Measurements from ENCODE around the gene TULP4.
A peak's percentile ranks its signal among the peaks of the same experiment; 100 is the strongest.

Gene TULP4, protein sequence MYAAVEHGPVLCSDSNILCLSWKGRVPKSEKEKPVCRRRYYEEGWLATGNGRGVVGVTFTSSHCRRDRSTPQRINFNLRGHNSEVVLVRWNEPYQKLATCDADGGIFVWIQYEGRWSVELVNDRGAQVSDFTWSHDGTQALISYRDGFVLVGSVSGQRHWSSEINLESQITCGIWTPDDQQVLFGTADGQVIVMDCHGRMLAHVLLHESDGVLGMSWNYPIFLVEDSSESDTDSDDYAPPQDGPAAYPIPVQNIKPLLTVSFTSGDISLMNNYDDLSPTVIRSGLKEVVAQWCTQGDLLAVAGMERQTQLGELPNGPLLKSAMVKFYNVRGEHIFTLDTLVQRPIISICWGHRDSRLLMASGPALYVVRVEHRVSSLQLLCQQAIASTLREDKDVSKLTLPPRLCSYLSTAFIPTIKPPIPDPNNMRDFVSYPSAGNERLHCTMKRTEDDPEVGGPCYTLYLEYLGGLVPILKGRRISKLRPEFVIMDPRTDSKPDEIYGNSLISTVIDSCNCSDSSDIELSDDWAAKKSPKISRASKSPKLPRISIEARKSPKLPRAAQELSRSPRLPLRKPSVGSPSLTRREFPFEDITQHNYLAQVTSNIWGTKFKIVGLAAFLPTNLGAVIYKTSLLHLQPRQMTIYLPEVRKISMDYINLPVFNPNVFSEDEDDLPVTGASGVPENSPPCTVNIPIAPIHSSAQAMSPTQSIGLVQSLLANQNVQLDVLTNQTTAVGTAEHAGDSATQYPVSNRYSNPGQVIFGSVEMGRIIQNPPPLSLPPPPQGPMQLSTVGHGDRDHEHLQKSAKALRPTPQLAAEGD (N-terminal part only)

DNA sequence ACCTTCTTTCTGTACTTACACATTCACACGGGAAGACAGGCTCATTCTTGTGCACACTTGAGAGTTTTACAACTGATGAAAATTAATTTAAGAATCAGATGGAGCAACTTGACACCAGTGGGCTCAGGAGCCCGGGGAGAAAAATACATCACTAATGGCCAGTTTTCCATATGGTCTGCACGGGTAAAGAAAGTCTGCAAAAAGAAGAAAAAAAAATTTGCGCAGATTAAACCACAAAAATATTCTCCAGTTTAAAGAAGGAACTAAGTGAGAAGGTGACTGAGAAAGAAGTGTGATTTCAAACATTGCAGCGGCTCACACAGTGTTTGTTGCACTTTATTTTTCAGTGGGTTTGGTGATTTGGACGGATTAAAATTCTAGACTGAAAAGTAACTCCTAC is at the start of gene TULP4:
Gene TULP4 (plus strand): TSS at position 301 of the 400 bp plus-strand sequence. CDS start 1,552 bp downstream, outside the sequence.
- no peak for DNase-seq

DNA sequence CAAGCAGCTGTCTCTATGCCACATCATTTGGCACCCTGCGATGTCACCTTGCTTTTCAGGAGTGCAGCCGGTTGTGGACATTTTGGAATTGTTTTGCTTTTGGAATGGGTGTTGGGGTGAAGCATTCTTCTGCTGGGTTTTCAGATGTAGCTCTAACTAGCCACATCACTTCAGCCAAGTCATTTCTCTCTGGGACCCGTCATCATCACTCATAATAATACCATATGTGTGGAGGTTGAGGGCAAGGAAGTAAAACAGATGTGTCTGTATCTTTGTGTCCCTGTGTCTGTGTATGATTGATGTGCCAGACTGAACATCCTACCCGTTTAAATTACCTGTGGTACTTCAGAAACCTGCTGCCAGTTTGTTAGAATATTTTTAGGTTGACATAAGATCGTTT is 49.5 kb upstream of the TULP4 start:
- DNase-seq = no peak

DNA sequence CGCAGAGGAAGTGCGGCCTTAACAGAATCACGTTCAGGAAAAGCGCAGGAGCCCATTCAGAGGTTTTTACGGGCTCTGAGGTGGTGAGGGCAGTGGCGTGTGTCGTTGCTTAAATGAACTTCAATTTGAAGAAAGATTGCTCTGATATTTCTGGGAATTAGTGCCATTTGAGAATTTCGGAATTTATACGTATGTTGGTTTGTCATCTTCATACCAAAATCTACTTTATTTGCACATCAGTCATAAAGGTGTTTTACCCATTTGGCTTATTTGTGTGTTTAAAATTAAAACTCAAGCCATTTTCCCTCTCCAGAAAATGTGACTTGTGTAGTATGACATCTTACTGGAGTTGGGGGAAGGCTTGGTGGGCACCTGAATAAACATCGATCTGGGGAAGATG is 48.1 kb upstream of the TULP4 start:
- no peak for DNase-seq

DNA sequence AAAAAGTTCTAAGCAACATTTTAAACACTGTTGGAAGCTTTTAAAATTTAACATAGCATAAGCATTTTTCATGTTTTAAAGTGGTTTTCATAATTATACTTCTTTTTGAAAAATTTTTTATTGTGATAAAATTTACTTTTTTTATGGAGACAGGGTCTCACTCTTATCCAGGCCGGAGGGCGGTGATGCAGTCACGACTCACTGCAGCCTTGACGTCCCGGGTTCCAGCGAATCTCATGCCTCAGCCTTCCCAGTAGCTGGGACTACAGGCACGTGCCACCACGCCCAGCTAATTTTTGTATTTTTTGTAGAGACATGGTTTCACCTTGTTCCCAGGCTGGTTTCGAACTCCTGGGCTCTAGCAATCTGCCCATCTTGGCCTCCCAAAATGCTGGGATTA is 46.1 kb upstream of the TULP4 start:
- DNase-seq = no peak

DNA sequence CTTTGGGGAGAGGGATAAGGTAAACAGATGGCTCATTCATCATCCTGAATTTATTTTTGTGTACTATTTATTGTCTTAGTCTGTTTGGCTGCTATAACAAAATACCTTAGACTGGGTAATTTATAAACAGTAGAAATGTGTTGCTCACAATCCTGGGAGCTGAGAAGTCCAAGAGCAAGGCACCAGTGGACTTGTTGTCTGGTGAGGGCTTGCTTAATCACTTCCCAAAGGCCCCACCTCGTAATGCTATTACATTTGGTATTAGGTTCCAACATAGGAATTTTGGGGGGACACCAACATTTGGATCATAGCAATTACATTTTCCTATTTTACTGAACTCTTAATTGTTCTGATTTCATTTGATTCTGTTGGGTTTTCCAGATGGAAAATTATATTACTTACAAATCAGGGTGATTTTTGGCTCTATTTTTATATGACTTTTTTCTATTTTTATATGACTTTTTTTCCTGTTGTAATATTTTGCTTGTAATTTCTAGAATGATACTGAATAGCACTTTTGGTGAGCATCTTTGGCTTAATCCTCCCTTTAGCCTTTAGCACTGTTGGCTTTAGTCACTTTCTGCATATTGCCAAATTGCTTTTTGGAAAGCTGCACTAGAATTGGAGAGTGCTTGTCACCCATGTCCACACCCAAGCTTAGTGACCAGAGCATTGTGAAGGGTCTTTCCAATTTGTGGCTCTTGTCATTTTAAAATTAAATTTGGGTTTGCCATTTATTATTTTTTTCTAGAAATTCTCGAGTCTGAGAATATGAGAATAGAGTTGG is 43.7 kb upstream of the TULP4 start:
- DNase-seq = no peak

DNA sequence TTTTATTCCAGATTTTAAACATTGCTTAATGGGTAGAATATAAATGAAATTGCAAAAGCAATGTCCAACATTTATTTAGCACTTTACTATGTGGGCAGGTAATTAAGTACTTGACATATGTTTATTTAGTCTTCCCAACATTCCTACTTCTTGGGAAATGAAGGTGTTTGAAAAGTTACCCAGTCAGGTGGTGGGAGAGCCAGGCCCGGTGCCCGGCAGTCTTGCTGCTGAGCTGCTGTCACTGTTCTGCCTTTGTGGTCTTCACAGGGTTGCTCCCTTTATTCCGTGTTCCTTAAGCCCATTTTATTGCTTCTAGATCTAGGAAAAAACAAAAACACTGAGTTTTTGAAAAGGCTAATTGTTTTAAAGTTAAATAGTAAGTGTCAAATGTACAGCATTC is 42.6 kb upstream of the TULP4 start:
- DNase-seq = no peak

DNA sequence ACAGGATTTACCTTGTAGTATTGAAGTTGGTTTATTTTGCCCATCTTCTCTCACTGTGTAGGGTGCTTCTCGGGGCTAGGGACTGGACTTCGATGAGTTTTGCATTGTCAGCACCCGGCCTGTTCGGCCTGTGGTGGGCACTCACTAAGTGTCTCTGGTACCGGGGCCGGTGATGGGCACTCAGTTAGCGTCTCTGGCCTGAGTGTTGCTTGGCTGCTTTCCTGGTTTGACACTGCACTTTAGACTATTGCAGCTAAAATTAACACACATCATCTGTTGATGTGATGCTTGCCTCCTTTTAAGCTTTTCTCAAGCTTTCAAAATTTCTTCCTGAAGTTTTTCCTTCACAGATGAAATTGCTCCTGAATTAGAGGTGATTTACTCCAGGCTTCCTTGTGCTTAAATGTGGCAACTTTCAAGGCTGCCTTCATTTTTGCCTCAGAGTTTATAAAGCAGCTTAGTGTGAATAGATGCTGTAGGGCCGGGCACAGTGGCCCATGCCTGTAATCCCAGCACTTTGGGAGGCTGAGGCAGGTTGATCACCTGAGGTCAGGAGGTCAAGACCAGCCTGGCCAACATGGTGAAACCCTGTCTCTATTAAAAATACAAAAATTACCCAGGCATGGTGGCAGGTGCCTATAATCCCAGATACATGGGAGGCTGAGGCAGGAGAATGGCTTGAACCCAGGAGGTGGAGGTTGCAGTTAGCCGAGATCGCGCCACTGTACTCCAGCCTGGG is 41.7 kb upstream of the TULP4 start:
- DNase-seq = no peak

DNA sequence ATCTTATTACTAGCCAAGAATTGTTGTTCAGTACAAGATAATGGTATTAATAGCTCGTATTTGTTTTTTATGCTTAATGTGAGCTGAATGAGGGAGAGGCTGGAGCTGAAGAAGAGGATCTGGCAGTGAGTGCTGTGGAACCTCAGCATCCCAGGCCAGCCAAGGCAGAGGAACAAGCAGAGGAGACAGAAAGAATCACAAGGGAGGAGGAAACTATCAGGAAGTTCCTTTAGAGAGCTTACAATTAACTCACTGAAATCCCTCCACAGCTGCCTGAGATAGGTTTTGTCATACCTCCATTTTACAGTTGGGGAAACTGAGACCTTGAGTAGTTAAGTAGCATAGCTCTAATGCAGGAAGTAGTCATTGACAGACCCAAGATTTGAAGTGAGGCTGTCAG is 39.9 kb upstream of the TULP4 start:
- DNase-seq = no peak

DNA sequence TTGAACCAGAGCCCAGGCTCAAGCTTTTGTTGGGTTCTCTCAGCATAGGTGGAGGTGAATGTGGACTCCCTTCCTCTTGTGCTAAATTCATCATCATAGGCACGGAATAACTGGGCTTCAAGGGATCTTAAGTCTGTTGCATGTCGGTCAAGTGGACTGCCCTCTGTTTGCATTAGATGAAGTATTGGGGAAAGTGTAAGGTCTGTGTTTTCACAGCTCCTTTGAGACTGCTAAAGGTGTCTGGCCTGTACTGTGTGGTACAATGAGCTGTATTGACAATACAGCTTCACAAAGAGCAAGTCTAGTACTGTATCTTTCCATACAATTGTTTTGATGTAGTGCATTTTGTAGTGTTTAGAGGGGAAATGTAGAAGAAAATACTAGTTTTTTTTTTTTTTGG is 34.3 kb upstream of the TULP4 start:
- DNase-seq = no peak

DNA sequence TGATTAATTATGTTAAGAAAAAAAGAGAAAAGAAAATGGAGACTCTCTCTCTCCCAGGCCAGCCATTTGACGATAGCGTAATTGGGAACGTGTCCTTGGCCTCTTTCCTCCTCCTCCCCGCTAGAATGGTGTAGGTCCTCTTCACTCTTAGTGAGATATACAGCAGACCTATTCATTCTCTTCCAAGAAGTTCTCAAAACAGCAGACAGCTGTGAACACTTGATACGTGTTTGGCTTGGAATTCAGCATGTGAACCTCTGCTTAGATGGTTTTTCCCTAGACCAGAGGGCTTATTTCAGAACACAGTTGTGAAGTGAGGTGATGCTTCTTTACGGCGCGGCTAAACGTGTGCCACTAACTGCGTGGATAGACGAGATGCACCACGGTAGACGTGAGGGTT is 32.6 kb upstream of the TULP4 start:
- DNase-seq = no peak

DNA sequence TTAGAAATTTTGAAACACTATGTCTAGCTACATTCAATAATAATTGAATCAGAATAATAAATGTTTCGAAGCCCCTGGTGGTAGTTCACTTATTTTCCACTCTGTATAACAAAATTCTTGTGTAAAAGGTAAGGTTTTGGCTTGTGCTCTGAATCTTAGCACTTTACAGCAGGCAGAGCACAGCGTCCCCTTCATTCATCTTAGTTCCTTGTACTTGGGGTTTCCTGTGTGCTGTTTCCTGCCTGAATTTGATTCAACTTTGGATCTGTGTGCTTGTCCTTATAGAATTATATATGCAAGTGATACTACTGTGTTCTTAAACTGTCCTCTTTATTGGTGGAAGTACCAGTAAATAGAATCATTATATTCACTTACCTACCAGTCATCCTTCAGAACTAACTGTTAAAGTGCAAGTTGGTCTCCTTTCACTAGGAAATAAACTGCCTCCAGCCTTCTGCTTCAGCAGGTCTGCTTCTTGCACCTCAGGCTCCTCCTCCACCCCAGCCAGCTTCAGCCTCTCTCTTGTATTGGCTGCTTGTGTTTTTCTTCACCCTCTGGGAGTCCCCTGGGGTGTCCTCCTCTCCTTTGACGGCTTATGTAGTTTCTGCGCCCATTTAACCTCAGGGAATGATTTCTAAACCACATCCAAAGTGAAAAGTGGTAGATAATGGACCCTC is 28.8 kb upstream of the TULP4 start:
- no peak for DNase-seq

DNA sequence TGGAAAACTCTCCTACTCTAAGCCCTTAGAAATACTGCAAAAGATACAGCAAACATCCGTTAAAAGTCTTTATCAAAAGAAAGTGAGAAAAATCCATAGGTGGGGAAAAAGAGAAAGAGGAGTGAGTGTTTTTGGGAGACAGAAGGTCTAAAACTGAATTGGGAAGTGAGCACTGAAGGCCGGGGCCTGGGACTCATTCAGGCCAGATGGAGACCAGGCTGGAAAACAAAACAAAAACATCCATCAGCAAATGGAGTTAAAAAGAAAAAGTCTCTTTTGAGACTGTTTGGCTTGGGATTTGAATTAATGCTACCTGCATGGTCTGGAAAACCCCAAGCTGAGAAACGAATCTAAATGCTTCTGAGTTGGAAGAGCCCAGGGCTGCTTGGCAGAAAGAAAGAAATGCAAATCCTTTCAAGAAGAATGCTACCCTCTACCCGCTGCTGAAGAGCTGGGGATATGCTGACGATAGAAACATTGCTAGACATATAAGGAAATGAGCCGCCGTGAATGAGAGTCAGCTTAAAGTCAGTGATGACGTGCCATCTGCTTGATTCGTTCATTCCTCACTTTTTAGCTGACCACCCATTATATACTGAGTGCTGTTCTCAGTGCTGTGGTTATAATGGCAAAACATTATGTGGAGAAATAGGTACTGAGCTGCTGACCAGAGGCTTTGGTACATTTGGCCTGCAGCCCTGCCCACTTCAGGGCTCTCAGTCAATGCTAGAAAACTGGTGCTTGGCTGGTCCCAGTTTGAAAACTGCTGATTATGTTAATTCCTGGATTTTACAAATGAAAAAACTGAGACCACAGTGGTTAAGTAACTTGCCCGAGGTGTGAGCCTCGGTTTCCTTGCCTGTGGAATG is 28.0 kb upstream of the TULP4 start:
- no peak for DNase-seq

DNA sequence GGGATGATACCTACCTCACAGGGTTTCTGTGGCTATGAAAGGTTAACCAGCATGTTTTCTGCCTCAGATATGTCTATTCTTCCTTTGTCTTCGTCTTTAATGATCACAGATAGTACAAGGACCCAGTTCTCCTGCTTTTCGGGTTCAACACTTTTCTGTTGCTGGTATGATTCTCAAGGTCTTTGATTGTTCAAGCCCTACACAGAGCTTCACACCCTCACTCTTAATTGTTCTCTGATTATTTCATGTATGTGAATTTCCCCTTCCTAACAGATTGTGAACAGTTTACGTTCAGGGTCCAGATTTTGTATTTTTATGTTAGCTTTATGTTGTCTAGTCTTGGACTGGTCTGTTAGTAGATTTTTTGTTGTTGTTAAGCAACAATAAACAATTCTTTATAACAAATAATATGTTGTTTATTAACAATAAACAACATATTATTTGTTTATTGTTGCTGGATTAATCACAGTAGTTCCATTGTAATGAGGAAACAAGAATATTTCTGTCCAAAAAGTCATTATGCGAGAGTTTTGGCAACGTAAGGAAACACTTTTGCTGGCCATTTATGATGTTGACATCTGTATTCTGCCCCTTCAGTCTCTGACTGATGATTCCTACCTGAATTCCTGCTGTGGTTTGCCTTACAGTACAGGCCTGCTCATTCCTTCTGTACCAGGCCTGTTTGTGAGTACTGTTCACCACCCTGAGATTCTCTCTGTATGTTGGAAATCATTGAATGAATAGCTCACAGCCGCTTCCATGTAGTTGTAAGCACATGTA is 27.2 kb upstream of the TULP4 start:
- DNase-seq = no peak

DNA sequence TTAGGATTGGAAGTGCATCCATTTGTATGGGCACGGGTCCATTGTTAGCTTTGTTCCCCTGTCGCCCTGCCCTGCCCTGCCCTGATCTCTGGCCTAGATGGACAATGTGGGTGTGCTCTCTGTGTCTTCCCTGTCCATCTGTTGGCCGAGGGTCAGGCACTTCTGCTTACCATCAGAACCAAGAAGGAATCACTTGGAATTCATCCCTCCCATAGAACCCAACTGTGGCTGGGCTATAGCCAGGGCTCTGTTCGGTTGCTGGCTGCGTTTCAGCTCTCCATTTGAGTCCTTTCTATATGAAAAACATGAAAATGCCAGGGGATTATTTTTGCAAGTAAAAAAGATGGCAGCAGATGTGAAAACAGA is 26.6 kb upstream of the TULP4 start:
- DNase-seq = no peak

DNA sequence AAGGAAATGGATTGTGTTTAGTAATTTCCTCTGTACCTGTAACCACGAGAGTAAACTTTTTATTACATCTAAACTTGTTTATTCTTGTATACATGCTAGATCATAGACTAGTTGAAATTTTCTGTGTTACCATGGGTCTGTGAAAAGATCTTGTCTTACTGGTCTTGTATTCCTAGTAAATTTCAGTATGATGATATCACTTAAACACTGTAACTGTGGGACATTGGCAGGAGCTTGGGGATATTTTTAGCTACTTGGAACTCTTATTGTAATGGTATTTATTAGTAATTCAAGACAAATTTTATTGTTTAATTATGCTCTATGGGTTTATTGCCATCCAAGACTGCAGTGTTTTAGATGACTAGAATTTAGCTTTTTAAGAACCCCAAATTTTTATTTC is 25.9 kb upstream of the TULP4 start:
- no peak for DNase-seq

DNA sequence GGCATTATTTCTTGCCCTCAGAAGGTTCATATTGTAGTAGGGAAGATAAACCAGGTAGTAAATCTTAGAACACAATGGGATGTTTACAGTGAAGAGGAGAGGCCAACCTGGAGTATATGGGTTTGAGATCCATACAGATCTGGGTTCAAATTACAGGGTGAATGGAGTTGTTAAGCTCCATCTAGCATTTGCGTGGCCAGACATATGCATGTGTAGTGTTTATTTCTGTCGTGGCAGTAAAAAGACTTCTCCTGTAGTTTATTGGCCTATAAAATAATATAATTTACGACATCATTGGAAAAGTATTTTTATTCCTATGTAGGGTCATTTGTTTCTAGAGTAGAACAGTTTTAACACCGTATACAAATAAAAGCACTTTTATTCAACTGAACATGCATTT is 25.2 kb upstream of the TULP4 start:
- no peak for DNase-seq

DNA sequence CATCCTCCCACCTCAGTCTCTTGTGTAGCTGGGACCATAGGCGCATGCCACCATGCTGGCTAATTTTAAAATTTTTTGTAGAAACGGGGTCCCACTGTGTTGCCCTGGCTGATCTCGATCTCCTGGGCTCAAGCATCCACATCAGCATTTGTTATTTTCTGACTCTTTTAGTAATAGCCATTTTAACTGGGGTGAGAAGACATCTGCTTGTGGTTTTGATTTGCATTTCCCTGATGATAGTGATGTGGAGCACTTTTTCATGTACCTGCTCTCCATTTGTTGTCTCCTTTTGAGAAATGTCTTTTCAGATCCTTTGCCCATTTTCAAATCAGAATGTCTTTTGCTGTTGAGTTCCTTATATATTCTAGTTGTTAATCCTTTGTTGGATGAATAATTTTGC is 22.2 kb upstream of the TULP4 start:
- DNase-seq = no peak

DNA sequence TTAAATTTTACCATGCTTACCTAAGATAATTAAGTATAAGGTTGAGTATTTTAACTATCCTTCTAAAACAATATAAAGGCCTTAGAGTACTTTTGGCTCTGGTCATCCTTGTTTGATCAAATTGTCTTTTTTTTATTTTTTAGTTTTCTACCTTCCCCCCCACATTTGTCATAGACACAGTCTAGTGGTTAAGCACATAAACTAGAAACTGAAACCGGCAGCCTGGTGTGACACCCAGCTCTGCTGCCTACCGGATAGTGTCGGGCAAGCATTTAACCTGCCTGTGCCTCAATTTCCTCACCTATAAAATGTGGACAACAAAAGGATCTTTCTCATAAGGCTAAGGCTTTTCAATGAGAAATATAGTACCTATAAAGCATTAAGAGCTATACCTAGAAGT is 21.6 kb upstream of the TULP4 start:
- peak; percentile 46 for DNase-seq

DNA sequence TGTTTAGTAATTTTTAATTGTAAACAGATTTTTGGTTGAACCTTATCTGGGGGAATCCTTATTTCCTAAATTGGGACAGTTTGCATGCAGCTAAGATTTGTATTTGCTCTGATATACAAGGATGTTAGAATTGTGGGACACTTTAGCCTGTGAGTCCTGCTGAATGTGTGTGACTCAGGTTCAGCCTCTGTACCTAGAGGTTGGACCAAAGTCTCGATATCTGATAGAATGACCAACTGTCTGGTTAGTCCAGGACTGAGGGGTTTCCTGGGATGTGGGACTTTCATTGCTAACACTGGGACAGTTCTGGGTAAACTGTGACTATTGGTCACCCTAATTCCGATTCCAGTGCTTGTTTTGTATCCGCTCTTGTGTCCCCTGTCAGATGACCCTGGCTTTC is 20.2 kb upstream of the TULP4 start:
- DNase-seq = no peak

DNA sequence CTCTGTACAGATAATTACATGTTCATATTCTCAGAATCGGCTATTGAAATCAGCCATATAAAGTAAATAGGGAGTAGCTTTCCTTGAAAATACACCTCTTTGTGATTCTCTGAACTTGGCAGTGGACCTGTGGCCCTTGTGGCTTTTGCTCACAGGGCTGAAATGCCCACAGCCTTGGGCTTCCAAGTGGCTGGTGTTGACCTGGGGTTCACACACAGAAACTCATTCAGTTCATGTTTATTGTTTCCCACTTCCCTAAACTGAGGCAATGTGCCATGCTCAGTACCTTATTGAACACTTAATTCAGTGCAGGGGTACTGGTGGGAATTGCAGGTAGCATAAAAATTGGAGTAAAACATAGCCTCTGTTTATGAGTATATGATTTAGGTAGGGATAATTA is 19.1 kb upstream of the TULP4 start:
- DNase-seq = no peak
